Ovary (tissue), 9 donors: ENCODE data around the gene GGACT. TPM values are rescaled to one million over a fixed set of nuclear protein-coding genes. Genes with fewer than 3 reads are reported as not detected.
"Not testable (repeated sequence)": the region's sequence is repeated elsewhere in the genome, so short reads cannot be mapped to it uniquely, and the experiment has no call there.

Experiments used
- DNase-seq, 5 donors: peaks; one replicate each; pipeline ENCODE4 v3.0.0-alpha.2; 2019 to 2020
- H3K27ac ChIP-seq, 2 donors: fragments of 200-600 bp; one replicate each; pipeline versions ENCODE4 v1.5.1 to v1.8.0; 2019 to 2022
- H3K27me3 ChIP-seq: fragments of 200-600 bp; one replicate; pipeline ENCODE4 v1.8.0; 2022
- H3K36me3 ChIP-seq: fragments of 200-600 bp; sonication (generic); one replicate; pipeline ENCODE4 v1.5.1; 2019
- H3K4me1 ChIP-seq: one replicate; pipeline ENCODE4 v1.8.1; 2013; ENCODE audit warnings: mild to moderate bottlenecking, moderate library complexity; ENCODE audit not compliant: insufficient read depth
- H3K4me3 ChIP-seq: fragments of 200-600 bp; sonication (generic); one replicate; pipeline ENCODE4 v1.5.1; 2017
- H3K9me3 ChIP-seq, 2 donors: fragments of 200-600 bp in 1 of 2; sonication (generic) in 1 of 2; one replicate each; pipeline versions ENCODE4 v1.5.1 to v1.8.1; 2013 to 2019; ENCODE audit warnings: mild to moderate bottlenecking in 1 of 2, moderate library complexity in 1 of 2
- CTCF ChIP-seq, 3 donors: fragments of 450-650 bp in 2 of 3; fragments of 200-600 bp in 1 of 3; IDR thresholded peaks; one replicate each; pipeline versions ENCODE4 v1.5.1 to v1.8.0; 2016 to 2022; ENCODE audit warnings: antibody characterized with exemption in 3 of 3, mild to moderate bottlenecking in 1 of 3
- EP300 ChIP-seq: sonication (generic); formaldehyde crosslinking; IDR thresholded peaks from one replicate; pipeline ENCODE4 v1.6.1; 2017; ENCODE audit warnings: antibody characterized with exemption
- POLR2A ChIP-seq: fragments of 450-650 bp; IDR thresholded peaks from one replicate; pipeline ENCODE4 v1.6.1; 2017; ENCODE audit warnings: antibody characterized with exemption, mild to moderate bottlenecking, moderate library complexity
- WGBS, 3 donors: extraction: QIAGEN DNeasy Blood & Tissue Kit in 1 of 3; methylation state at CpG; one replicate each; pipeline versions ENCODE4 v1.1.5 to v1.1.7; 2013 to 2017; 5-methylcytosine and 5-hydroxymethylcytosine counted together
- intact Hi-C, 4 donors: fragments of 100-400 bp; cut with DNase I; formaldehyde crosslinking; loops; one replicate each; pipeline versions ENCODE4 v1.11.0 to v1.15.1; 2022 to 2023
- polyA plus RNA-seq, 2 donors: library from polyadenylated mRNA; stranded (reverse); fragments of 200-250 nt in 1 of 2; fragments of 350-450 nt in 1 of 2; fragmentation: Illumina TruSeq in 1 of 2; extraction: RNeasy Lipid Tissue Mini Kit (QIAGEN cat#74804) in 1 of 2; gene quantifications; one replicate each; pipeline ENCODE4 v1.2.3, GENCODE V29; 2013 to 2014
- total RNA-seq, 7 donors: library from RNA; depleted of rRNA in 2 of 7; stranded (reverse); fragments of >200 nt in 2 of 7; fragmentation: NEBNext Ultra II Directional in 3 of 7; extraction: Animal tissue kit (Norgen Biotek cat#: 25700) in 3 of 7; gene quantifications; one replicate each; pipeline versions ENCODE4 v1.1.0 to v1.2.4, GENCODE V29; 2016 to 2023
- donor health status: DM: no; HTN: no; CAD: no; lungs with moderate emphysema.
- donor health status: DM: no; HTN: no; CAD: no.
- donor health status: Bipolar disorder and iron deficiency.
- donor health status: DM: yes; HTN: yes; CAD: no.
- donor health status: DM: no; HTN: no; CAD: no.
- donor health status: DM: yes; HTN: yes; CAD: no.

The GGACT gene
- total and polyA plus RNA-seq, 9 donors, result 1.8 to 7.4 (median 2.7) TPM

GRCh38 chr13:100627120-100627519 is 38.5 kb upstream of the GGACT start:
- DNase-seq, result no peak
- intact Hi-C loops, result no loop called here
- Histone ChIP-seq H3K9me3 (no peaks in the 10 kb centered on the region), H3K27me3 (no peaks in the 10 kb centered on the region), H3K36me3 (no peaks in the 10 kb centered on the region), H3K27ac (no peak overlapping the region), H3K4me1 (no peaks in the 10 kb centered on the region), H3K4me3 (no peak overlapping the region)
- 84 to 91% (median 87%) methylated on average over 15 of the region's 15 CpGs for WGBS, 3 donors
- TF ChIP-seq CTCF (IDR thresholded peaks at IDR 0.05) (no peak), EP300 (no peak), POLR2A (no peak)

GRCh38 chr13:100625447-100625846 is 36.9 kb upstream of the GGACT start:
- no peaks in the 10 kb centered on the region for H3K36me3 ChIP-seq
- intact Hi-C loops, result no loop called here
- no peaks in the 10 kb centered on the region for H3K27me3 ChIP-seq
- no peak for TF ChIP-seq POLR2A
- no peak for TF ChIP-seq CTCF (IDR thresholded peaks at IDR 0.05)
- no peak for TF ChIP-seq EP300
- H3K9me3 ChIP-seq, result no peaks in the 10 kb centered on the region
- WGBS, 3 donors, result 88 to 90% (median 88%) methylated on average over 9 of the region's 9 CpGs
- H3K4me3 ChIP-seq, result no peak overlapping the region
- H3K27ac ChIP-seq, result no peak overlapping the region
- DNase-seq, result no peak
- H3K4me1 ChIP-seq, result no peaks in the 10 kb centered on the region

- no peaks in the 10 kb centered on the region for H3K36me3 ChIP-seq
- intact Hi-C loops, result no loop called here
- H3K9me3 ChIP-seq, result no peaks in the 10 kb centered on the region
- 83 to 89% (median 89%) methylated on average over 4 of the region's 4 CpGs for WGBS, 3 donors
- DNase-seq, result no peak
- H3K4me1 ChIP-seq, result no peaks in the 10 kb centered on the region
- H3K27me3 ChIP-seq, result no peaks in the 10 kb centered on the region
- H3K27ac ChIP-seq, result no peak overlapping the region
- TF ChIP-seq CTCF (IDR thresholded peaks at IDR 0.05) (no peak), POLR2A (no peak), EP300 (no peak)
- no peak overlapping the region for H3K4me3 ChIP-seq
Observed at GRCh38 chr13:100620792-100621191, 32.2 kb upstream of the GGACT start.

GRCh38 chr13:100619940-100620339 is 31.4 kb upstream of the GGACT start:
- TF ChIP-seq POLR2A (no peak), EP300 (no peak), CTCF (IDR thresholded peaks at IDR 0.05) (no peak)
- intact Hi-C loops, result no loop called here
- Histone ChIP-seq H3K9me3 (no peaks in the 10 kb centered on the region), H3K4me3 (no peak overlapping the region), H3K4me1 (no peaks in the 10 kb centered on the region), H3K27ac (no peak overlapping the region), H3K36me3 (no peaks in the 10 kb centered on the region), H3K27me3 (no peaks in the 10 kb centered on the region)
- WGBS, 3 donors, result 92 to 98% (median 95%) methylated on average over 2 of the region's 2 CpGs
- no peak for DNase-seq

- intact Hi-C loops, H3K4me1 ChIP-seq, H3K36me3 ChIP-seq, DNase-seq, H3K9me3 ChIP-seq, H3K4me3 ChIP-seq, H3K27ac ChIP-seq, H3K27me3 ChIP-seq: not testable (repeated sequence)
- WGBS, 3 donors, result 95 to 97% (median 97%) methylated on average over 21 to 24 of the region's 24 CpGs
Observed at GRCh38 chr13:100618897-100619296, 30.3 kb upstream of the GGACT start.
